Gastrocnemius medialis (tissue), 4 donors: Measurements from ENCODE around the gene PPP1R8.

Experiments
- POLR2A ChIP-seq, 2 donors: fragments of 450-650 bp; IDR thresholded peaks; one replicate each; pipeline ENCODE4 v1.6.1; 2017; ENCODE audit warnings: antibody characterized with exemption in 2 of 2, mild to moderate bottlenecking in 2 of 2, moderate library complexity in 2 of 2
- TF ChIP-seq, protein P1 (sequence below), 5 experiments: fragments of 450-650 bp in 3 of 5; fragments of 200-600 bp in 2 of 5; sonication (generic) in 2 of 5; IDR thresholded peaks in 4 of 5; conservative IDR thresholded peaks in 1 of 5; 1 replicate in 4 of 5; 2 replicates in 1 of 5; pipeline ENCODE4 v1.5.1; 2016 to 2019; ENCODE audit warnings: antibody characterized with exemption in 5 of 5, mild to moderate bottlenecking in 3 of 5, moderate library complexity in 3 of 5

DNA sequence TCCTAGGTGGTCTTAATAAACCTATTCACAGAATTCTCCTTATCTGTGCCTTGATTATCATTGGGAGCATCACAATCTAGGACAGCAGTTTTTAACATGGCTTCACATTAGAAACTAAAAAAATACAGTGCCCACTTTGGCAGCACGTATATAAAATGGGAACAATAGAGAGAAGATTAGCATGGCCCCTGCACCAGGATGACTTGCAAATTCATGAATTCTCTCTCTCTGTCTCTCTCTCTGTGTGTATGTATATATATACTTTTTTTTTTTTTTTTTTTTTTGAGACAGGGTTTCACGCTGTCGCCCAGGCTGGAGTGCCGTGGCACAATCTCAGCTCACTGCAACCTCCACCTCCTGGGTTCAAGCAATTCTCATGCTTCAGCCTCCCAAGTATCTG lies 6.2 kb upstream of the PPP1R8 start:
- TF ChIP-seq POLR2A (IDR thresholded peaks at IDR 0.05) = no peak
- TF ChIP-seq, protein P1, sequence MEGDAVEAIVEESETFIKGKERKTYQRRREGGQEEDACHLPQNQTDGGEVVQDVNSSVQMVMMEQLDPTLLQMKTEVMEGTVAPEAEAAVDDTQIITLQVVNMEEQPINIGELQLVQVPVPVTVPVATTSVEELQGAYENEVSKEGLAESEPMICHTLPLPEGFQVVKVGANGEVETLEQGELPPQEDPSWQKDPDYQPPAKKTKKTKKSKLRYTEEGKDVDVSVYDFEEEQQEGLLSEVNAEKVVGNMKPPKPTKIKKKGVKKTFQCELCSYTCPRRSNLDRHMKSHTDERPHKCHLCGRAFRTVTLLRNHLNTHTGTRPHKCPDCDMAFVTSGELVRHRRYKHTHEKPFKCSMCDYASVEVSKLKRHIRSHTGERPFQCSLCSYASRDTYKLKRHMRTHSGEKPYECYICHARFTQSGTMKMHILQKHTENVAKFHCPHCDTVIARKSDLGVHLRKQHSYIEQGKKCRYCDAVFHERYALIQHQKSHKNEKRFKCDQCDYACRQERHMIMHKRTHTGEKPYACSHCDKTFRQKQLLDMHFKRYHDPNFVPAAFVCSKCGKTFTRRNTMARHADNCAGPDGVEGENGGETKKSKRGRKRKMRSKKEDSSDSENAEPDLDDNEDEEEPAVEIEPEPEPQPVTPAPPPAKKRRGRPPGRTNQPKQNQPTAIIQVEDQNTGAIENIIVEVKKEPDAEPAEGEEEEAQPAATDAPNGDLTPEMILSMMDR (IDR thresholded peaks at IDR 0.05 in 4 of 5, conservative IDR thresholded peaks at IDR 0.05 in 1 of 5) = no peak
